ENCODE results near the gene MAP2K7.

GRCh38 chr19:7868671-7869452, 34.8 kb upstream of the MAP2K7 start:
- peak; percentile 46 to 81 (median 72) for TF ChIP-seq CTCF (optimal IDR thresholded peaks at IDR 0.05 in 1 of 3, IDR thresholded peaks at IDR 0.05 in 1 of 3, conservative IDR thresholded peaks at IDR 0.05 in 1 of 3; ENCODE audit: extremely low read depth in 1 of 3, insufficient read depth in 2 of 3, low read length in 3 of 3)
- no peak for TF ChIP-seq EZH2 (IDR thresholded peaks at IDR 0.05; ENCODE audit: low read length)
